Stomach (tissue), 9 donors: ENCODE data around the gene DPP6. TPM values are rescaled to one million over a fixed set of nuclear protein-coding genes. Genes with fewer than 3 reads are reported as not detected.
"Not testable (repeated sequence)": the region's sequence is repeated elsewhere in the genome, so short reads cannot be mapped to it uniquely, and the experiment has no call there.

ENCODE experiments used
- DNase-seq, 2 donors: peaks; one replicate each; pipeline versions ENCODE4 v3.0.0 to v3.0.0-alpha.2; 2013 to 2019
- H3K27ac ChIP-seq, 5 donors: fragments of 200-600 bp in 4 of 5; sonication (generic) in 4 of 5; one replicate each; pipeline ENCODE4 v1.5.1; 2013 to 2019; ENCODE audit warnings: mild to moderate bottlenecking in 1 of 5, moderate library complexity in 1 of 5
- H3K27me3 ChIP-seq, 3 donors: fragments of 200-600 bp; sonication (generic); one replicate each; pipeline ENCODE4 v1.5.1; 2017 to 2019; ENCODE audit warnings: mixed run types in 1 of 3
- H3K36me3 ChIP-seq, 4 donors: fragments of 200-600 bp; sonication (generic); 1 replicate in 3 of 4; 2 replicates in 1 of 4; pipeline ENCODE4 v1.5.1; 2016 to 2019
- H3K4me1 ChIP-seq, 4 donors: fragments of 200-600 bp; sonication (generic); one replicate each; pipeline ENCODE4 v1.5.1; 2016 to 2019
- H3K4me3 ChIP-seq, 4 donors: fragments of 200-600 bp; sonication (generic) in 3 of 4; one replicate each; pipeline ENCODE4 v1.5.1; 2016 to 2019; ENCODE audit warnings: mild to moderate bottlenecking in 1 of 4
- H3K9me3 ChIP-seq, 4 donors: fragments of 200-600 bp; sonication (generic); one replicate each; pipeline ENCODE4 v1.5.1; 2016 to 2019
- WGBS, 5 donors: extraction: QIAGEN DNeasy Blood & Tissue Kit in 3 of 5; methylation state at CpG; one replicate each; pipeline versions ENCODE4 v1.1.5 to v1.1.7; 2013 to 2018; 5-methylcytosine and 5-hydroxymethylcytosine counted together
- intact Hi-C: fragments of 100-400 bp; cut with DNase I; formaldehyde crosslinking; loops from one replicate; pipeline ENCODE4 v1.15.1; 2023; ENCODE audit warnings: low total_unique reads
- polyA plus RNA-seq, 3 donors: library from polyadenylated mRNA; stranded (reverse); fragments of 200-250 nt; gene quantifications; one replicate each; pipeline ENCODE4 v1.2.3, GENCODE V29; 2013
- total RNA-seq, 5 donors: library from RNA; depleted of rRNA; stranded (reverse); fragments of >200 nt; gene quantifications; one replicate each; pipeline versions ENCODE4 v1.1.0 to v1.2.3, GENCODE V29; 2014 to 2016
- donor health status: healthy with polysubstance abuse.
- donor health status: Bipolar disorder and iron deficiency.
- donor health status: healthy.

DPP6 gene
- total and polyA plus RNA-seq, 8 donors = 0.15 to 29.8 (median 4.9) TPM

GRCh38 chr7:154117411-154118390 is 65.5 kb downstream of the DPP6 start:
- H3K36me3 ChIP-seq, H3K27ac ChIP-seq, H3K27me3 ChIP-seq, H3K4me1 ChIP-seq, intact Hi-C loops, H3K4me3 ChIP-seq, H3K9me3 ChIP-seq, DNase-seq: not testable (repeated sequence)
- WGBS, 5 donors = 65 to 73% (median 68%) methylated on average over 11 to 12 of the region's 12 CpGs

DNA sequence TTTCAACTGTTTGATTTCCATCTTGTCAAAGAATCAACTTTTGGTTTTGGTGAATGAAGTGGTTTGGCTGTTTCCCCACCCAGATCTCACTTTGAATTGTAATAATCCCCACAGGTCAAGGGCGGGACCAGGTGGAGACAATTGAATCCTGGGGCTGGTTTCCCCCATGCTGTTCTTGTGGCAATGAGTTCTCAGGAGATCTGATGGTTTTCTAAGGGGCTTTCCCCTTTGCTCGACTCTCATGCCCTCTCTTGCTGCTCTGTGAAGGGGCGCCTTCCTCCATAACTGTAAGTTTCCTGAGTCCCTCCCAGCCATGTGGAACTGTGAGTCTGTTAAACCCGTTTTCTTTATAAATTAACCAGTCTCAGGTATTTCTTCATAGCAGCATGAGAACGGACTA is 68.6 kb downstream of the DPP6 start:
- intact Hi-C loops, H3K36me3 ChIP-seq: not testable (repeated sequence)
- 65 to 77% (median 69%) methylated on average over 5 of the region's 5 CpGs for WGBS, 5 donors

GRCh38 chr7:154122720-154123119 is 70.5 kb downstream of the DPP6 start:
- DNase-seq, H3K36me3 ChIP-seq, H3K9me3 ChIP-seq, intact Hi-C loops, H3K27ac ChIP-seq, H3K4me1 ChIP-seq, H3K4me3 ChIP-seq, H3K27me3 ChIP-seq: not testable (repeated sequence)
- 69 to 92% (median 76%) methylated on average over 6 to 10 of the region's 10 CpGs for WGBS, 5 donors

More for the DNA sequence above, 68.6 kb downstream of the DPP6 start:
- H3K27ac ChIP-seq, H3K9me3 ChIP-seq, H3K4me3 ChIP-seq, DNase-seq, H3K4me1 ChIP-seq, H3K27me3 ChIP-seq: not testable (repeated sequence)

GRCh38 chr7:154123397-154123796 is 71.2 kb downstream of the DPP6 start:
- WGBS, 5 donors = 19 to 43% (median 30%) methylated on average over 5 to 7 of the region's 7 CpGs; no CpG with 5 or more reads in 1 of the 5 donors
- DNase-seq = peak in 1 of 2 donors; percentile 34
- H3K4me3 ChIP-seq, H3K4me1 ChIP-seq, H3K9me3 ChIP-seq, H3K27me3 ChIP-seq, intact Hi-C loops, H3K36me3 ChIP-seq, H3K27ac ChIP-seq: not testable (repeated sequence)

GRCh38 chr7:154129142-154129541 is 76.9 kb downstream of the DPP6 start:
- DNase-seq = peak in 1 of 2 donors; percentile 65
- 31 to 54% (median 36%) methylated on average over 4 to 5 of the region's 5 CpGs for WGBS, 5 donors
- intact Hi-C loops = not testable (repeated sequence)

GRCh38 chr7:154132617-154133016 is 80.4 kb downstream of the DPP6 start:
- 53 to 88% (median 76%) methylated on average over 2 to 4 of the region's 4 CpGs for WGBS, 5 donors
- H3K36me3 ChIP-seq, intact Hi-C loops, H3K27ac ChIP-seq, DNase-seq, H3K9me3 ChIP-seq, H3K27me3 ChIP-seq, H3K4me1 ChIP-seq, H3K4me3 ChIP-seq: not testable (repeated sequence)

More at GRCh38 chr7:154129142-154129541, 76.9 kb downstream of the DPP6 start:
- H3K4me3 ChIP-seq, H3K27me3 ChIP-seq, H3K9me3 ChIP-seq, H3K4me1 ChIP-seq, H3K27ac ChIP-seq, H3K36me3 ChIP-seq: not testable (repeated sequence)

DNA sequence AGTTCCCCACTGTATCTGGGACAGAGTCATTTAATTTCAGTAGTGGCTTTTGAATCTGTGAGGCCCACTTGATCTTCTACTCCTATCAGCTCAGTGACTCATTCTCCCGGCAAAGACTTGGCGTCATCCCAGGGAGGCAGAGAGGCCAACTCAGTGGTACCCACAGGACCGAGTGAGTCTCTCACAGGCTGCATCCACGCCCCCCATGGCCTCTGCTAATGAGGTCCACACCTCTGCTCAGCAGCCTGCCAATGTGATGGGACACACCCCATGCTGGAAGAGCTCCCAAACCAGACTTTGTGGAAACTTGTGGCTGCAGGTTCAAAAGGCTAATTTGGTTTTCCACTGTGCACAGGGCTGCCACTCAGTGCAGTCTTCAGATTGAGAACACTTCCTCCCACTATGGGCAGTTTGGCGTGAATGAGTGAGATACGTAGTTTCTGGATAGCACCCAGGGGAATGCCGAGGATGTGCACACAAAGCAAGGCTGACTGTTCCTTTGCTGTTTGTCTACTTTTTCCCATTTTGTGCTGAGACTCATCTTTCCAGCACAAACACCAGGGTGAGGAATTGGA is 81.6 kb downstream of the DPP6 start:
- DNase-seq, H3K27ac ChIP-seq, H3K27me3 ChIP-seq, intact Hi-C loops, H3K36me3 ChIP-seq, H3K9me3 ChIP-seq, H3K4me3 ChIP-seq, H3K4me1 ChIP-seq: not testable (repeated sequence)
- 21 to 71% (median 55%) methylated on average over 3 to 7 of the region's 7 CpGs for WGBS, 5 donors

DNA sequence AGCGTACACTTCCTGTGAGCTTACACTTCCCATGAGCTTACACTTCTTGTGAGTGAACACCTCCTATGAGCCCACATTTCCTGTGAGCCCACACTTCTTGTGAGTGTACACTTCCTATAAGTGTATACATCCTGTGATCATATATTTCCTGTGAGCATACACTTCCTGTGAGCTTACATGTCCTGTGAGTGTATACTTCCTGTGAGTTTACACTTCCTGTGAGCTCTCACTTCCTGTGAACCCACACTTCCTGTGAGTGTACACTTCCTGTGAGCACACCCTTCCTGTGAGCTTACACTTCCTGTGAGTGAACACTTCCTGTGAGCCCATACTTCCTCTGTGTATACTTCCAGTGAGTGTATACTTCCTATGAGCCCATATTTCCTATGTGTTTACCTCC is 82.5 kb downstream of the DPP6 start:
- DNase-seq, H3K4me3 ChIP-seq, intact Hi-C loops, H3K36me3 ChIP-seq, H3K27me3 ChIP-seq, H3K9me3 ChIP-seq, H3K27ac ChIP-seq, H3K4me1 ChIP-seq: not testable (repeated sequence)
- WGBS, 5 donors = no CpG with 5 or more reads among the region's 1 CpG

DNA sequence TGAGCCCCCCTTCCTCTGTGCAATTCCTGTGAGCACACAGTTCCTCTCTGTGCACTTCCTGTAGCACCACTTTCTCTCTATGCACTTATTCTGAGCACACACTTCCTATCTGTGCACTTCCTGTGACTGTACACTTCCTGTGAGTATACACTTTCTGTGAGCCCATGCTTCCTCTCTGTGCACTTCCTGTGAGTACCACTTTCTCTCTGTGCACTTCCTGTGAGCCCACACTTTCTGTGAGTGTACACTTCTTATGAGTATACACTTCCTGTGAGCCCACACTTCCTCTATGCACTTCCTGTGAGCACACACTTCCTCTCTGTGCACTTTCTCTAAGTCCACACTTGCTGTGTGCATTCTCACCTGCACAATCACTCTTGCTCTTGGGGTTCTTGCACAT is 83.4 kb downstream of the DPP6 start:
- DNase-seq, H3K4me3 ChIP-seq, H3K36me3 ChIP-seq, H3K27me3 ChIP-seq, H3K27ac ChIP-seq, intact Hi-C loops, H3K4me1 ChIP-seq, H3K9me3 ChIP-seq: not testable (repeated sequence)

GRCh38 chr7:154145922-154146706 is 93.9 kb downstream of the DPP6 start:
- WGBS, 5 donors = 60 to 83% (median 71%) methylated on average over 4 to 5 of the region's 9 CpGs
- intact Hi-C loops, DNase-seq, H3K27ac ChIP-seq, H3K4me1 ChIP-seq, H3K9me3 ChIP-seq, H3K27me3 ChIP-seq, H3K4me3 ChIP-seq, H3K36me3 ChIP-seq: not testable (repeated sequence)

DNA sequence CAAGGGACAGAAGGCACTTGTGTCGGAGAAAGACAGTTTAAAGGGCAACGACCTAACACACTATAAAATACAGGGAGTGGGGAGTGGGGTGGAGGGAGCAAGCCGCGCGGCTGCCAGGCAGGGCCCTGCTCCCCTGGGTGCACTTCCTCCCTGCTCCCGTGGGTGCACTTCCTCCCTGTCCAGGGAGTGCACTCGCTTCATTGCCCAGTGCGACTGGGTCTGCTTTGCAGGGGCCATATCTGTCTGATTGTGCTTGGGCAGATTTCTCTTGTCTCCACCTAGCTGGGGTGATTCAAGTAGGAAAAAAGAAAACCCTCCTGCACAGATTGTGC is 94.5 kb downstream of the DPP6 start:
- DNase-seq, H3K27me3 ChIP-seq, intact Hi-C loops, H3K27ac ChIP-seq, H3K9me3 ChIP-seq, H3K4me1 ChIP-seq, H3K4me3 ChIP-seq, H3K36me3 ChIP-seq: not testable (repeated sequence)
- 55 to 85% (median 76%) methylated on average over 4 to 5 of the region's 8 CpGs; no CpG with 5 or more reads in 2 of the 5 donors for WGBS, 5 donors
